Measurements from ENCODE around the gene OGDHL. TPM values are rescaled to one million over a fixed set of nuclear protein-coding genes. Genes with fewer than 3 reads are reported as not detected.
"Not testable (repeated sequence)": the region's sequence is repeated elsewhere in the genome, so short reads cannot be mapped to it uniquely, and the experiment has no call there.

The OGDHL gene
- total RNA-seq, 1 donor, result under 0.01 TPM

- no peak for TF ChIP-seq CTCF (IDR thresholded peaks at IDR 0.05; ENCODE audit: insufficient read depth, low read depth, low read length)
- peak; percentile 16 for DNase-seq (ENCODE audit: low read depth)
- no peak overlapping the region for H3K4me3 ChIP-seq (ENCODE audit: low read depth, low read length)
Observed at GRCh38 chr10:49781247-49781646, 19.1 kb upstream of the OGDHL start.

GRCh38 chr10:49778197-49778596 is 16.1 kb upstream of the OGDHL start:
- no peak for DNase-seq (ENCODE audit: low read depth)
- H3K4me3 ChIP-seq (ENCODE audit: low read depth, low read length), result no peak overlapping the region
- TF ChIP-seq CTCF (IDR thresholded peaks at IDR 0.05; ENCODE audit: insufficient read depth, low read depth, low read length), result no peak

GRCh38 chr10:49776851-49777250 is 14.7 kb upstream of the OGDHL start:
- no peak for DNase-seq (ENCODE audit: low read depth)
- H3K4me3 ChIP-seq (ENCODE audit: low read depth, low read length), result no peak overlapping the region
- no peak for TF ChIP-seq CTCF (IDR thresholded peaks at IDR 0.05; ENCODE audit: insufficient read depth, low read depth, low read length)

- no peak for TF ChIP-seq CTCF (IDR thresholded peaks at IDR 0.05; ENCODE audit: insufficient read depth, low read depth, low read length)
- DNase-seq (ENCODE audit: low read depth), result no peak
- no peak overlapping the region for H3K4me3 ChIP-seq (ENCODE audit: low read depth, low read length)
Observed at GRCh38 chr10:49775014-49775413, 12.9 kb upstream of the OGDHL start.

GRCh38 chr10:49772944-49773343 is 10.8 kb upstream of the OGDHL start:
- not testable (repeated sequence) for H3K4me3 ChIP-seq (ENCODE audit: low read depth, low read length); DNase-seq (ENCODE audit: low read depth)

- not testable (repeated sequence) for H3K4me3 ChIP-seq (ENCODE audit: low read depth, low read length); DNase-seq (ENCODE audit: low read depth)
Observed at GRCh38 chr10:49771046-49771445, 8.9 kb upstream of the OGDHL start.

- DNase-seq (ENCODE audit: low read depth), result no peak
- TF ChIP-seq CTCF (IDR thresholded peaks at IDR 0.05; ENCODE audit: insufficient read depth, low read depth, low read length), result no peak
- no peak overlapping the region for H3K4me3 ChIP-seq (ENCODE audit: low read depth, low read length)
Observed at GRCh38 chr10:49769692-49770091, 7.6 kb upstream of the OGDHL start.

GRCh38 chr10:49768731-49769130 is 6.6 kb upstream of the OGDHL start:
- no peak for DNase-seq (ENCODE audit: low read depth)
- no peak overlapping the region for H3K4me3 ChIP-seq (ENCODE audit: low read depth, low read length)
- no peak for TF ChIP-seq CTCF (IDR thresholded peaks at IDR 0.05; ENCODE audit: insufficient read depth, low read depth, low read length)

All from fibroblast of villous mesenchyme (primary cell).